ENCODE measurements around the gene TIE1. TPM values are rescaled to one million over a fixed set of nuclear protein-coding genes. Genes with fewer than 3 reads are reported as not detected.

Gene TIE1
- total and polyA plus RNA-seq, 2 experiments from 2014 or later = 0.21 TPM; not detected in 1

GRCh38 chr1:43269627-43270375 lies 31.0 kb upstream of the TIE1 start, which contains the start of gene TMEM125:
TSS of gene TMEM125 (plus strand) at chr1:43269983. CDS start at chr1:43272723, 2,740 bp downstream.
- Histone ChIP-seq H3K4me2 (ENCODE audit: unreplicated experiment) (no peak within 1 kb of the TSS), H3K9ac (no peak within 1 kb of the TSS), H3K4me1 (ENCODE audit: insufficient read depth) (no peaks in the 10 kb centered on the region), H3K27me3 (replicated peaks; ENCODE audit: insufficient read depth) (no peaks in the 10 kb centered on the region; the same call in 1 of the 2 replicates), H3K79me2 (ENCODE audit: insufficient read depth) (no peaks in the 10 kb centered on the region), H3F3A (ENCODE audit: insufficient read depth) (no peaks in the 10 kb centered on the region), H3K4me3 (no peak within 1 kb of the TSS), H3K9me3 (ENCODE audit: low read depth) (no peaks in the 10 kb centered on the region), H2AFZ (no peak within 1 kb of the TSS), H3K27ac (no peak within 1 kb of the TSS), H3K36me3 (ENCODE audit: low read depth) (no peaks in the 10 kb centered on the region), H4K20me1 (ENCODE audit: insufficient read depth) (no peaks in the 10 kb centered on the region), H3K9me2 (ENCODE audit: insufficient read depth) (no peaks in the 10 kb centered on the region)
- in situ Hi-C loops (cut with MboI) = no loop called here
- 67 to 68% methylated on average over 7 of the region's 7 CpGs for WGBS, 2 experiments (ENCODE audit: low coverage in 1 of 2, low lambda C conversion rate in 2 of 2, missing lambda C conversion rate in 2 of 2)
- DNase-seq = no peak
- TF ChIP-seq EZH2 (IDR thresholded peaks at IDR 0.05; ENCODE audit: insufficient read depth, poor library complexity, severe bottlenecking) (no peak), EZH2phosphoT487 (IDR thresholded peaks at IDR 0.05; ENCODE audit: insufficient read depth, low read depth) (no peak)

- no peak for TF ChIP-seq EZH2 (IDR thresholded peaks at IDR 0.05; ENCODE audit: insufficient read depth, poor library complexity, severe bottlenecking)
- TF ChIP-seq EZH2phosphoT487 (IDR thresholded peaks at IDR 0.05; ENCODE audit: insufficient read depth, low read depth) = no peak
- in situ Hi-C loops (cut with MboI) = no loop called here
- Histone ChIP-seq H4K20me1 (ENCODE audit: insufficient read depth) (no peaks in the 10 kb centered on the region), H3K4me3 (no peak overlapping the region), H3K79me2 (ENCODE audit: insufficient read depth) (no peaks in the 10 kb centered on the region), H3K36me3 (ENCODE audit: low read depth) (no peaks in the 10 kb centered on the region), H3K9ac (no peak overlapping the region), H3K4me2 (ENCODE audit: unreplicated experiment) (no peak overlapping the region), H3K9me3 (ENCODE audit: low read depth) (no peaks in the 10 kb centered on the region), H3F3A (ENCODE audit: insufficient read depth) (no peaks in the 10 kb centered on the region), H3K4me1 (ENCODE audit: insufficient read depth) (no peaks in the 10 kb centered on the region), H2AFZ (no peak overlapping the region), H3K9me2 (ENCODE audit: insufficient read depth) (no peaks in the 10 kb centered on the region), H3K27ac (no peak overlapping the region), H3K27me3 (replicated peaks; ENCODE audit: insufficient read depth) (no peaks in the 10 kb centered on the region; the same call in 1 of the 2 replicates)
- WGBS, 2 experiments (ENCODE audit: low coverage in 1 of 2, low lambda C conversion rate in 2 of 2, missing lambda C conversion rate in 2 of 2) = 19% methylated on average over 23 to 29 of the region's 29 CpGs
- peak; percentile 8 for DNase-seq
Measured at GRCh38 chr1:43270421-43271095, 30.2 kb upstream of the TIE1 start.

- no peak overlapping the region for H3K4me3 ChIP-seq
- H3K4me1 ChIP-seq (ENCODE audit: insufficient read depth) = no peaks in the 10 kb centered on the region
- no peak overlapping the region for H2AFZ ChIP-seq
- no peaks in the 10 kb centered on the region for H3K79me2 ChIP-seq (ENCODE audit: insufficient read depth)
- TF ChIP-seq EZH2phosphoT487 (IDR thresholded peaks at IDR 0.05; ENCODE audit: insufficient read depth, low read depth) (no peak), EZH2 (IDR thresholded peaks at IDR 0.05; ENCODE audit: insufficient read depth, poor library complexity, severe bottlenecking) (no peak)
- no peaks in the 10 kb centered on the region for H3K9me2 ChIP-seq (ENCODE audit: insufficient read depth)
- no peaks in the 10 kb centered on the region for H4K20me1 ChIP-seq (ENCODE audit: insufficient read depth)
- in situ Hi-C loops (cut with MboI) = no loop called here
- no peaks in the 10 kb centered on the region for H3F3A ChIP-seq (ENCODE audit: insufficient read depth)
- H3K9ac ChIP-seq = no peak overlapping the region
- H3K36me3 ChIP-seq (ENCODE audit: low read depth) = no peaks in the 10 kb centered on the region
- WGBS, 2 experiments (ENCODE audit: low coverage in 1 of 2, low lambda C conversion rate in 2 of 2, missing lambda C conversion rate in 2 of 2) = 65 to 70% methylated on average over 12 of the region's 12 CpGs
- no peak for DNase-seq
- H3K27me3 ChIP-seq (replicated peaks; ENCODE audit: insufficient read depth) = no peaks in the 10 kb centered on the region; the same call in 1 of the 2 replicates
- H3K27ac ChIP-seq = no peak overlapping the region
- no peaks in the 10 kb centered on the region for H3K9me3 ChIP-seq (ENCODE audit: low read depth)
- H3K4me2 ChIP-seq (ENCODE audit: unreplicated experiment) = no peak overlapping the region
Measured at GRCh38 chr1:43271186-43272118, 29.3 kb upstream of the TIE1 start.

- Histone ChIP-seq H3K79me2 (ENCODE audit: insufficient read depth) (no peaks in the 10 kb centered on the region), H3K4me1 (ENCODE audit: insufficient read depth) (no peaks in the 10 kb centered on the region), H3K9me3 (ENCODE audit: low read depth) (no peaks in the 10 kb centered on the region), H3K9ac (no peak overlapping the region), H3K27me3 (replicated peaks; ENCODE audit: insufficient read depth) (no peaks in the 10 kb centered on the region; the same call in 1 of the 2 replicates), H2AFZ (no peak overlapping the region), H3K4me3 (no peak overlapping the region), H3K36me3 (ENCODE audit: low read depth) (no peaks in the 10 kb centered on the region), H3K9me2 (ENCODE audit: insufficient read depth) (no peaks in the 10 kb centered on the region), H3K4me2 (ENCODE audit: unreplicated experiment) (no peak overlapping the region), H4K20me1 (ENCODE audit: insufficient read depth) (no peaks in the 10 kb centered on the region), H3K27ac (no peak overlapping the region), H3F3A (ENCODE audit: insufficient read depth) (no peaks in the 10 kb centered on the region)
- TF ChIP-seq EZH2phosphoT487 (IDR thresholded peaks at IDR 0.05; ENCODE audit: insufficient read depth, low read depth) (no peak), EZH2 (IDR thresholded peaks at IDR 0.05; ENCODE audit: insufficient read depth, poor library complexity, severe bottlenecking) (no peak)
- DNase-seq = no peak
- 77 to 80% methylated on average over 8 to 9 of the region's 9 CpGs for WGBS, 2 experiments (ENCODE audit: low coverage in 1 of 2, low lambda C conversion rate in 2 of 2, missing lambda C conversion rate in 2 of 2)
- in situ Hi-C loops (cut with MboI) = no loop called here
Measured at GRCh38 chr1:43272161-43272560, 28.6 kb upstream of the TIE1 start.
